Measurements from ENCODE around the gene OR2H1. TPM values are rescaled to one million over a fixed set of nuclear protein-coding genes. Genes with fewer than 3 reads are reported as not detected.
A peak's percentile ranks its signal among the peaks of the same experiment; 100 is the strongest.

OR2H1 gene
- total RNA-seq, 2 donors from 2014 or later, result not detected

DNA sequence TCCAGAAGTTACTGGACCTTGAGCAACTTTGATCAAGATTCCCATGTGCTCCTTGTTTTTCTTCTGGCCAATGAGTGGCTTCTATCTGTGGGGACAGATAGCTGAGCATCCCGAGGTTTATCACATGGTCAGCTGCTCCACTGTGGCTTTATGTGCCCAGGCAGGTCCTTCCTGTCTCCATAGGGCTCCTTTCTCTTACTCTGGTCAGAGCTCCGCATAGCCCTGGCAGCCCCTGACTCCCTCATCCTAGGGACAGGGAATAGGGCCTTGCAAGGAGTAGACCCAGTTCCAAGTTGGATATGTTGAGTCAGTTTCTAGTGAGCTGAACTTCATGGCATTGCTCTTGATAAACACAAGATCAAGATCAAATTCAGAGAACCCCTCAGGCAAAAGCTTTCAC, 37.2 kb downstream of the OR2H1 start:
- no peak overlapping the region for H3K27ac ChIP-seq (ENCODE audit: low read depth, low read length)
- no peaks in the 10 kb centered on the region for H3K4me1 ChIP-seq (ENCODE audit: control insufficient read depth, insufficient read depth, low read length)
- H3K9me3 ChIP-seq (ENCODE audit: control insufficient read depth, low read length), result peaks cover 8% of the 10 kb centered on the region
- H3K27ac Mint-ChIP-seq, result no peak overlapping the region
- no peaks in the 10 kb centered on the region for H3K9me3 Mint-ChIP-seq
- no peak overlapping the region for H3K4me3 Mint-ChIP-seq
- no peak overlapping the region for H3K9ac ChIP-seq (ENCODE audit: extremely low read depth, low read length, poor library complexity, severe bottlenecking)
- no peaks in the 10 kb centered on the region for H3K4me1 Mint-ChIP-seq
- no peak for DNase-seq
- no peak overlapping the region for H3K4me3 ChIP-seq (ENCODE audit: low read length)
- no peaks in the 10 kb centered on the region for H3K36me3 Mint-ChIP-seq (ENCODE audit: low read depth)
- H3K27me3 Mint-ChIP-seq (ENCODE audit: insufficient read depth), result no peaks in the 10 kb centered on the region
- 89% methylated on average over 2 of the region's 2 CpGs; no CpG with 5 or more reads in 1 of the 2 experiments for WGBS, 2 experiments (ENCODE audit: insufficient coverage in 1 of 2, insufficient read length in 1 of 2)
- no peaks in the 10 kb centered on the region for H3K36me3 ChIP-seq (ENCODE audit: control insufficient read depth, insufficient read depth, low read length)
- TF ChIP-seq, protein P1, sequence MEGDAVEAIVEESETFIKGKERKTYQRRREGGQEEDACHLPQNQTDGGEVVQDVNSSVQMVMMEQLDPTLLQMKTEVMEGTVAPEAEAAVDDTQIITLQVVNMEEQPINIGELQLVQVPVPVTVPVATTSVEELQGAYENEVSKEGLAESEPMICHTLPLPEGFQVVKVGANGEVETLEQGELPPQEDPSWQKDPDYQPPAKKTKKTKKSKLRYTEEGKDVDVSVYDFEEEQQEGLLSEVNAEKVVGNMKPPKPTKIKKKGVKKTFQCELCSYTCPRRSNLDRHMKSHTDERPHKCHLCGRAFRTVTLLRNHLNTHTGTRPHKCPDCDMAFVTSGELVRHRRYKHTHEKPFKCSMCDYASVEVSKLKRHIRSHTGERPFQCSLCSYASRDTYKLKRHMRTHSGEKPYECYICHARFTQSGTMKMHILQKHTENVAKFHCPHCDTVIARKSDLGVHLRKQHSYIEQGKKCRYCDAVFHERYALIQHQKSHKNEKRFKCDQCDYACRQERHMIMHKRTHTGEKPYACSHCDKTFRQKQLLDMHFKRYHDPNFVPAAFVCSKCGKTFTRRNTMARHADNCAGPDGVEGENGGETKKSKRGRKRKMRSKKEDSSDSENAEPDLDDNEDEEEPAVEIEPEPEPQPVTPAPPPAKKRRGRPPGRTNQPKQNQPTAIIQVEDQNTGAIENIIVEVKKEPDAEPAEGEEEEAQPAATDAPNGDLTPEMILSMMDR (conservative IDR thresholded peaks at IDR 0.05), result no peak
- no peaks in the 10 kb centered on the region for H3K27me3 ChIP-seq (ENCODE audit: control insufficient read depth, insufficient read depth, low read length, poor library complexity, severe bottlenecking)

GRCh38 chr6:29495571-29495970, 38.6 kb downstream of the OR2H1 start:
- no peak for DNase-seq
- Histone ChIP-seq H3K36me3 (ENCODE audit: control insufficient read depth, insufficient read depth, low read length) (no peaks in the 10 kb centered on the region), H3K27ac (ENCODE audit: low read depth, low read length) (no peak overlapping the region), H3K9ac (ENCODE audit: extremely low read depth, low read length, poor library complexity, severe bottlenecking) (no peak overlapping the region), H3K9me3 (ENCODE audit: control insufficient read depth, low read length) (peaks cover 8% of the 10 kb centered on the region), H3K4me1 (ENCODE audit: control insufficient read depth, insufficient read depth, low read length) (no peaks in the 10 kb centered on the region), H3K4me3 (ENCODE audit: low read length) (no peak overlapping the region), H3K27me3 (ENCODE audit: control insufficient read depth, insufficient read depth, low read length, poor library complexity, severe bottlenecking) (no peaks in the 10 kb centered on the region)
- WGBS, 2 experiments (ENCODE audit: insufficient coverage in 1 of 2, insufficient read length in 1 of 2), result 89 to 100% methylated on average over 2 to 4 of the region's 4 CpGs
- TF ChIP-seq, protein P1 (conservative IDR thresholded peaks at IDR 0.05), result no peak
- H3K27ac Mint-ChIP-seq, result no peak overlapping the region
- no peaks in the 10 kb centered on the region for H3K4me1 Mint-ChIP-seq
- H3K9me3 Mint-ChIP-seq, result no peaks in the 10 kb centered on the region
- no peaks in the 10 kb centered on the region for H3K36me3 Mint-ChIP-seq (ENCODE audit: low read depth)
- H3K4me3 Mint-ChIP-seq, result no peak overlapping the region
- H3K27me3 Mint-ChIP-seq (ENCODE audit: insufficient read depth), result no peaks in the 10 kb centered on the region

DNA sequence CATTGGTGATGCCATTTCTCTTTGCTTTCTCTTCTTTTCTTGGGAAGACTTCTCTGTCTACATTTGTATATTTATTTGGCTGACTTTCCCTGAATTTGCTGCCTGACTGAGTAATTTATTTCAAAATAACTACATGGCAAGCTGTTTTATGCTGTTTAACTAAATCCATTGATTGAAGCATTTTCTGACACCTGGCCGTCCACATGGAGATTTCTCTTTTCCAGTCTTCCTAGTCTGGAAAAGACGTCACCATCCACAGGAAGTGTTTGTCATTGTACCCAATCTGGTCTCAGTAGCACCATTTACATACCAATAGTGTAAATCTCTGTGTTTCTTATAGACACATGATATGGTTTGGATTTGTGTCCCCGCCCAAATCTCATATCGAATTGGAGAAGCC, 40.0 kb downstream of the OR2H1 start:
- Mint-ChIP-seq H3K36me3 (ENCODE audit: low read depth) (no peaks in the 10 kb centered on the region), H3K4me1 (no peaks in the 10 kb centered on the region), H3K27ac (no peak overlapping the region), H3K4me3 (no peak overlapping the region), H3K27me3 (ENCODE audit: insufficient read depth) (no peaks in the 10 kb centered on the region), H3K9me3 (no peaks in the 10 kb centered on the region)
- no peaks in the 10 kb centered on the region for H3K36me3 ChIP-seq (ENCODE audit: control insufficient read depth, insufficient read depth, low read length)
- H3K4me1 ChIP-seq (ENCODE audit: control insufficient read depth, insufficient read depth, low read length), result no peaks in the 10 kb centered on the region
- H3K27me3 ChIP-seq (ENCODE audit: control insufficient read depth, insufficient read depth, low read length, poor library complexity, severe bottlenecking), result no peaks in the 10 kb centered on the region
- no peaks in the 10 kb centered on the region for H3K9me3 ChIP-seq (ENCODE audit: control insufficient read depth, low read length)
- H3K4me3 ChIP-seq (ENCODE audit: low read length), result no peak overlapping the region
- no peak overlapping the region for H3K27ac ChIP-seq (ENCODE audit: low read depth, low read length)
- DNase-seq, result peak; percentile 7
- 85% methylated on average over 4 of the region's 4 CpGs; no CpG with 5 or more reads in 1 of the 2 experiments for WGBS, 2 experiments (ENCODE audit: insufficient coverage in 1 of 2, insufficient read length in 1 of 2)
- H3K9ac ChIP-seq (ENCODE audit: extremely low read depth, low read length, poor library complexity, severe bottlenecking), result no peak overlapping the region
- TF ChIP-seq, protein P1 (conservative IDR thresholded peaks at IDR 0.05), result no peak
